ENCODE data around the gene DPF1.

Gene DPF1

DNA sequence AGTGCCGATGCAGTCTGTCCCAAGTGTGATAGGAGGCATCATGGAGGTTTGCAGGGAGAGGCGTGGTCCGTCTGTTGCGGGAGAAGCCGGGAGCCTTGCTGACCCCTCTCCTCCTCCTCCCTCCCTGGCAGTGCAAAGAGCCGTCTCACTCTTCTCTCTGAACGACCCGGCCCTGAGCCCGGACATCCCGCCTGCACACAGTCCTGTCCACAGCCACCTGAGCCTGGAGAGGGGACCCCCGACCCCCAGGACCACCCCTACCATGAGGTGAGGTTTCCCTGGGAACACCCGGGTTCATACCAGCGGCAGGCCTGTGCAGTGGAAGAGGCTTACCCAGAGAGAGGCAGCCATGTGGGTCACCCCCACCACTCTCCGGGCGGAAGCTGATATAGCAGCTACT, 22.3 kb downstream of the DPF1 start:
- no peak overlapping the region for H3K9ac ChIP-seq (ENCODE audit: low read length)
- H3K27me3 ChIP-seq (ENCODE audit: low read depth, low read length): no peaks in the 10 kb centered on the region
- TF ChIP-seq EZH2phosphoT487 (IDR thresholded peaks at IDR 0.05; ENCODE audit: low read depth): no peak
- TF ChIP-seq CTCF (IDR thresholded peaks at IDR 0.05; ENCODE audit: low read depth, low read length): no peak
- peaks cover 3% of the 10 kb centered on the region for H3K36me3 ChIP-seq (replicated peaks; ENCODE audit: low read depth, low read length)
- H3K4me1 ChIP-seq (ENCODE audit: low read length): no peaks in the 10 kb centered on the region
- H2AFZ ChIP-seq (ENCODE audit: low read depth, low read length): no peak overlapping the region
- H3K4me2 ChIP-seq (ENCODE audit: low read length): no peak overlapping the region
- H3K4me3 ChIP-seq (ENCODE audit: low read length): no peak overlapping the region
- H4K20me1 ChIP-seq (ENCODE audit: insufficient read depth, low read length): no peaks in the 10 kb centered on the region
- no peak overlapping the region for H3K27ac ChIP-seq (ENCODE audit: low read length)
- H3K9me3 ChIP-seq (ENCODE audit: insufficient read depth, low read length): no peaks in the 10 kb centered on the region
- no peaks in the 10 kb centered on the region for H3K79me2 ChIP-seq (ENCODE audit: low read length)

GRCh38 chr19:38199340-38199739, 24.7 kb downstream of the DPF1 start:
- Histone ChIP-seq H3K36me3 (replicated peaks; ENCODE audit: low read depth, low read length) (peaks cover 3% of the 10 kb centered on the region), H3K79me2 (ENCODE audit: low read length) (no peaks in the 10 kb centered on the region), H3K4me2 (ENCODE audit: low read length) (no peak overlapping the region), H2AFZ (ENCODE audit: low read depth, low read length) (no peak overlapping the region), H3K9me3 (ENCODE audit: insufficient read depth, low read length) (no peaks in the 10 kb centered on the region), H4K20me1 (ENCODE audit: insufficient read depth, low read length) (no peaks in the 10 kb centered on the region), H3K4me3 (ENCODE audit: low read length) (no peak overlapping the region), H3K9ac (ENCODE audit: low read length) (no peak overlapping the region), H3K27me3 (ENCODE audit: low read depth, low read length) (no peaks in the 10 kb centered on the region), H3K27ac (ENCODE audit: low read length) (no peak overlapping the region), H3K4me1 (ENCODE audit: low read length) (no peaks in the 10 kb centered on the region)
- TF ChIP-seq EZH2phosphoT487 (IDR thresholded peaks at IDR 0.05; ENCODE audit: low read depth) (no peak), CTCF (IDR thresholded peaks at IDR 0.05; ENCODE audit: low read depth, low read length) (no peak)

DNA sequence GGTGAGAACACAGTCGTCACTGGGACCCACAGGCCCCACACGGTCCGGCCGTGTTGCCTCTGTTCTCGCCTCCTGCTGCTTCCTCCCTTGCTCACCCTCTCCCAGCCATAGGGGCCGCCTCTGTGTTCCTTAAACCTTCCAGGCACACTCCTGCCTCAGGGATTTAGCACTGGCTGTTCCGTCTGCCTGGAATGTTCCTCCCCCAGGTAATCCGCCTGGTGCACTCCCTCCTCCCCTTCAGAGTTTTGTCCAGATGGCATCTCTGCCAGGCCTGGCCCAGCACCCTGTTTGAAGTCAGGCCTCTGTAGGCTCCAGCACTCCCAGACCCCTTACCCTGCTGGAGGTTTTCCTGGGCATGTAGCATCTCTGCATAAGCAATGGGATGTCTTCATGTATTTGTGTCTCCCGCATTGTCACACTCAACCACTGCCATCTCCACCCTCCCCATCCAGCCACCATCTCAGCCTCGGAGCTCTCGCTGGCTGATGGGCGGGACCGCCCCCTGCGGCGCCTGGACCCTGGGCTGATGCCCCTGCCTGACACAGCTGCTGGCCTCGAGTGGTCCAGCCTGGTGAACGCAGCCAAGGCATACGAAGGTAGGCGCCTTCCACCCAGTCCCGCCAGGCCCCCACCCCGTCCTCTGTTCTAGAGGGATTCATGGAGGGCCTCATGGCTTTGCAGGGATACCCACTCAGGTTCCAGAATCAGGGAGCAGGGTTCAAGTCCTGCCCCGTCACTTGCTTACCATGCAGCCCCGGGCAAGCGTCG, 25.9 kb downstream of the DPF1 start:
- Histone ChIP-seq H3K4me3 (ENCODE audit: low read length) (no peak overlapping the region), H3K4me2 (ENCODE audit: low read length) (no peak overlapping the region), H2AFZ (ENCODE audit: low read depth, low read length) (no peak overlapping the region), H4K20me1 (ENCODE audit: insufficient read depth, low read length) (no peaks in the 10 kb centered on the region), H3K79me2 (ENCODE audit: low read length) (no peaks in the 10 kb centered on the region), H3K9ac (ENCODE audit: low read length) (no peak overlapping the region), H3K27me3 (ENCODE audit: low read depth, low read length) (no peaks in the 10 kb centered on the region), H3K4me1 (ENCODE audit: low read length) (no peaks in the 10 kb centered on the region), H3K36me3 (replicated peaks; ENCODE audit: low read depth, low read length) (peaks cover 3% of the 10 kb centered on the region), H3K27ac (ENCODE audit: low read length) (no peak overlapping the region), H3K9me3 (ENCODE audit: insufficient read depth, low read length) (no peaks in the 10 kb centered on the region)
- TF ChIP-seq CTCF (IDR thresholded peaks at IDR 0.05; ENCODE audit: low read depth, low read length) (no peak), EZH2phosphoT487 (IDR thresholded peaks at IDR 0.05; ENCODE audit: low read depth) (no peak)

DNA sequence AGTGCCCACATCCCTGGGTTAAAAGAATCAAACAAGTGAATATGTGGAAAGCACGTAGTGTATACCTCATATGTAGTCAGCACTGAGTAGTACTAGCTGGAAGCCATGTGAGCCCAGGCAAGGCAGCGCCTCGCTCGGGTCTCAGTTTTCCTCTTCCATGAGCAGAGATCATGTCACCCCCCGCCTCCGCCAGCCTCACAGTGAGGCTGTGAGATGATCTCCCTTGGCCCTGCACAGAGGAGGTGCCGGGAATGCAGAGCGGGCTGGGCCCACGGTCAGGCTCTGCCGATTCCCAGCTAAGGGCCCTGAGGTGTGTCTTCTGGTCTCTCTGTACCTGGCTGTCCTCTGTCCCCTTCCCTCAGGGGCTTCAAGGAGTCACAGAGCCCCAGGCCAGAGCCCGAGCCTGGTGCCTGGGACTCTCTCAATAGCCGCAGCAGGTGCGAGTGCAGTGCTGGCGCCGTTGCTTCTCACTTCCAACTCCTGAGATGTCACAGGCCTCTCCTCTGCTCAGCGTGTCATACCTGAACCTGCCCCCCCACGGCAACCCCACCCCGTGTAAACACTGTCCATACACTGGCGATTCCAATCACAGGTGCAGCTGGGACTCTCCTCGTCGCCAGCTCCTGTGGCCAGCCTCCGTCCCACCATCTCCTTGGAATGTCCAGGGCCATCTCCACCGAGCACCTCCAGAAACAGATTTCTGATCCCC, 26.9 kb downstream of the DPF1 start:
- Histone ChIP-seq H3K9ac (ENCODE audit: low read length) (no peak overlapping the region), H3K36me3 (replicated peaks; ENCODE audit: low read depth, low read length) (no peaks in the 10 kb centered on the region), H2AFZ (ENCODE audit: low read depth, low read length) (no peak overlapping the region), H3K27ac (ENCODE audit: low read length) (no peak overlapping the region), H3K9me3 (ENCODE audit: insufficient read depth, low read length) (no peaks in the 10 kb centered on the region), H3K27me3 (ENCODE audit: low read depth, low read length) (no peaks in the 10 kb centered on the region), H3K4me1 (ENCODE audit: low read length) (no peaks in the 10 kb centered on the region), H3K4me2 (ENCODE audit: low read length) (no peak overlapping the region), H3K79me2 (ENCODE audit: low read length) (no peaks in the 10 kb centered on the region), H3K4me3 (ENCODE audit: low read length) (no peak overlapping the region), H4K20me1 (ENCODE audit: insufficient read depth, low read length) (no peaks in the 10 kb centered on the region)
- TF ChIP-seq EZH2phosphoT487 (IDR thresholded peaks at IDR 0.05; ENCODE audit: low read depth) (no peak), CTCF (IDR thresholded peaks at IDR 0.05; ENCODE audit: low read depth, low read length) (no peak)
